ENCODE data around the gene PARP16. TPM values are rescaled to one million over a fixed set of nuclear protein-coding genes. Genes with fewer than 3 reads are reported as not detected.
"Not testable (repeated sequence)": the region's sequence is repeated elsewhere in the genome, so short reads cannot be mapped to it uniquely, and the experiment has no call there.

Gene PARP16
- polyA plus RNA-seq, 12 donors: 11.1 to 15.0 (median 12.5) TPM; not detected in 1

- no peak for DNase-seq
Measured at GRCh38 chr15:65246026-65246714, 40.5 kb downstream of the PARP16 start.

DNA sequence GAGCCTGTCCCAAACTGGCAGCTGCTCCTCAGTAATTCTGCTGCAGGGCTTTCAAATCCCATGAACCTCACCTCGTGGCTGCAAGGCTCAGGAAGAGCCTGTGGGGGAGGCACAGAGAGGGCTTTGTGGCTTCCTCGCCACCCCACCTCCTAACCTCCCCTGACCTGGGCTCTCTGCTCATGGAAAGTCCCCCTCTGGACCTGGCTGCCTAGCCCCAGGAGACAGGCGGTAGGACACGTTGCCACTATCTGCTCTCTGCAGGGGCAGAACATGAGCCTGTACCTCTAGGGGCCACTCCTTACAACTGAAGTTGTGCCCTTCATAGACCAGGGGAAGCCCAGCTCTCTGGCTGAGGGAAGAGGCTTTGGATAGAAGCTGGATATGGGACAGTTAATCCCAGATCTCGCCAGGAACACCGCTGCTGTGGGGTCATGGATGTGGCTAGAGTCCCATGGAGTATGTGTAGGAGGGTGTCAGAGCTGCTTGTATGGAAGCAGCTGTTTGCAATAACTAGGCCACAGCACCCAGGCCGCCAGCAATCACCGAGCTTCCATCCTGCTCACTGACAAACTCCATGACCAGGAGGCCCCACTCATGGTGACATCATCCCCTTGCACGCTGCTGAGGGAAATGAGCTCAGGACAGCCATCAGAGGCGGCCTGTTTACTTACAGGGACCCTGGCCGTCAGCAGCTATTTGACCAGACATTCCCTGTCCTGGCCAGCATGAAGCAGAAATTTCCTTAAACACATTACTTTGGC, 41.4 kb downstream of the PARP16 start:
- DNase-seq: peak; percentile 85

DNA sequence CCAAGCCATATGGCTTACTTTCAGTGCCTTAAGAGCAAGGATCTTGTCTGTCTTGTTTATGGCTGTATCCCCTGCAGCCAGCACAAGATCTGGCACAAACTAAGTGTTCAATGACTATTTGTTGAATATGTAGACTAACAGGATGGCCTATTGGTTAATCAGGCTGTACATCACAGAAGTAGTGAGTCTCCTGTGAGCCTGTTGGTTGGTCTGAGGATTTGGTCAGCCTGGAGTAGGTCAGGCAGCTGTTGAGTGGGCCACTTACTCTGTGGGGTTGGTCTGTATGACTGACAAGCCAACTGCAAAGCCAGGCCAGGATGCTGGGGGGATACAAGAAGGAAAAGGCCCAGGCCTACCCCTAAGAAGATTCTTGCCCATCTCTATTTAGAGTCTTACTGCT, 42.0 kb downstream of the PARP16 start:
- no peak for DNase-seq

GRCh38 chr15:65236443-65236842, 50.2 kb downstream of the PARP16 start:
- DNase-seq: not testable (repeated sequence)

DNA sequence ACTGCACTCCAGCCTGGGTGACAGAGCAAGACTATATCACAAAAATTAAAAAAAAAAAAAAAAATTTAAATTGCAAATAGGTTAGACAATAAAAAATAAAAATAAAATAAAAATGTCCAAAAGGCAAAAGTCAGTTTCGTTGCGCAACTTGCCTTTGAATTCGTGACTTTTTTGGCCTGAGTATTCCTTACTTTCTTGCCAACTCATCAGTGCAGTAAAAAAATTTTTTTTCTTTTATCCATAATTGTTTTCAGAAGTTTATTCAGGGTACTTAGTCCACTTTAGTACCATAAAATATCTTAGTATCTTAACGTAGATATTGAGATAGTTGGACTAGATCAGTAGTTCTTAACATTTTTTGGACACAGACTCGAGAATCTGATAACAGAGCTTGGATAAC, 53.0 kb downstream of the PARP16 start:
- DNase-seq: no peak

- no peak for DNase-seq
Measured at GRCh38 chr15:65232520-65232919, 54.2 kb downstream of the PARP16 start.

DNA sequence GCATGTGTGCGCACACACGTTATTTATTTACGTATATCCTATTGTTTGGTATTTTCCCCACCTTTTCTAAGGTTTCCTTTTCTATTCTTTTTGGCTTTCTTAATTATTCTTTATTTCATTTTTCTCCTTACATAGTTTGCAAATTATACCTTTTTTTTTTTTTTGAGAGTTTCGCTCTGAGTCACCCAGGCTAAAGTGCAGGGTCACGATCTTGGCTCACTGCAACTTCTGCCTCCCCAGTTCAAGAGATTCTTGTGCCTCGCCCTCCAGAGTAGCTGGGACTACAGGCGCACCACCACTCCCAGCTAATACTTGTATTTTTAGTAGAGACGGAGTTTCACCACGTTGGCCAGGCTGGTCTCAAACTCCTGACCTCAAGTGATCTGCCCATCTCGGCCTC, 55.4 kb downstream of the PARP16 start:
- DNase-seq: no peak

- DNase-seq: not testable (repeated sequence)
Measured at GRCh38 chr15:65226901-65227300, 59.8 kb downstream of the PARP16 start.

DNA sequence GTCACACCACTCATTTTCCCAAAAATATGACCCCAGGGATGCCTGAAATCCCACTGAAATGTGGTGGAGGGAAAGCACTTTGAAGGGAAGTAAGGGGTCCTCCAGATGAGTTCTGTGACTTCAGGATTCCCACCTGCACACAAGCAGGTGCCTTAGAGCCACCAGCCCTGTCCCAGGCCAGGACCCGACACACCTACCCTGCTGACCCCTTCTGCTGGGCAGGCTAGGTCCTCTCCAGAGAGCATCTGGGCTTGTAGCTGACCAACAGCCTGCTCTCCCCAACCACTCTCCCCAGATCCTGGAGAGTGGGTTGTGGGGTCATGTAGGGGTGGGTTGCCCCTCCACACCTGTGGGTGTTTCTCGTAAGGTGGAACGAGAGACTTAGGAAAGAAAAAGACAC, 60.5 kb downstream of the PARP16 start:
- no peak for DNase-seq

- no peak for DNase-seq
Measured at GRCh38 chr15:65223996-65224395, 62.7 kb downstream of the PARP16 start.

DNA sequence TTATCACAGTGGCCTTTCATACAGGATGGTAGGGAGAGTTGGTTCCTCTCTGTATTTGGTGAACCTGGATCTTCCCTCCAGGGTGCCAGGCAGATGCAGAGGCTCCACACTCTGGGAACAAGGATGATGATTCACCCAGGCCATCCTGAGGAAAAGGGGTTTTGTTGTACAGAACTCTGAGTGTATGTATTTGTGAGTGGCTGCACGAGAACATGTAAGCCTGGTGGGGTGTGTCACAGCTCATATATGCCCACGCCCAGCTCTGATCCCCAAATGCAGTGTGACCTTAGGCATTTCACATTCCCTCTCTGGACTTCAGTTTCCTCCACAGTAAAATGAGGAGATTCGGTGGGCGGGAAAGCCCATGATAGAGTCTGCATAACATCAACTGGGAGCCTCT, 63.8 kb downstream of the PARP16 start:
- DNase-seq: no peak

GRCh38 chr15:65221697-65222096, 65.0 kb downstream of the PARP16 start:
- no peak for DNase-seq

DNA sequence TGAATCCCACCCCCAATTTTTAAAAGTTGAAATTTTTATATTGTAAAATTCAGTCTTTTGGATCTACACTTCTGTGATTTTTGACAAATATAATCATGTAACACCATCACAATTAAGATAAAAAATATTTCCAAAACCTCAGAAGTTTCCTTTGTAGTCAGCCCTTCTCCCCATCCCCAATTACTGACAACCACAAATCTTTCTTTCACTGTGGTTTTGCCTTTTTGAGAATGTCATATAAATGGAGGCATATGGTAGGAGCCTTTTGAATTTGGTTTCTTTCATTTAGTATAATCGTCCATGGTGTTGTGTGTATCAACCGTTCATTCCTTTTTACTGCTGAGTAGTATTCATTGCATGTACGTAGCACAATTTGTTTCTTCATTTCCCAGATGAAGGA, 67.5 kb downstream of the PARP16 start:
- no peak for DNase-seq

DNA sequence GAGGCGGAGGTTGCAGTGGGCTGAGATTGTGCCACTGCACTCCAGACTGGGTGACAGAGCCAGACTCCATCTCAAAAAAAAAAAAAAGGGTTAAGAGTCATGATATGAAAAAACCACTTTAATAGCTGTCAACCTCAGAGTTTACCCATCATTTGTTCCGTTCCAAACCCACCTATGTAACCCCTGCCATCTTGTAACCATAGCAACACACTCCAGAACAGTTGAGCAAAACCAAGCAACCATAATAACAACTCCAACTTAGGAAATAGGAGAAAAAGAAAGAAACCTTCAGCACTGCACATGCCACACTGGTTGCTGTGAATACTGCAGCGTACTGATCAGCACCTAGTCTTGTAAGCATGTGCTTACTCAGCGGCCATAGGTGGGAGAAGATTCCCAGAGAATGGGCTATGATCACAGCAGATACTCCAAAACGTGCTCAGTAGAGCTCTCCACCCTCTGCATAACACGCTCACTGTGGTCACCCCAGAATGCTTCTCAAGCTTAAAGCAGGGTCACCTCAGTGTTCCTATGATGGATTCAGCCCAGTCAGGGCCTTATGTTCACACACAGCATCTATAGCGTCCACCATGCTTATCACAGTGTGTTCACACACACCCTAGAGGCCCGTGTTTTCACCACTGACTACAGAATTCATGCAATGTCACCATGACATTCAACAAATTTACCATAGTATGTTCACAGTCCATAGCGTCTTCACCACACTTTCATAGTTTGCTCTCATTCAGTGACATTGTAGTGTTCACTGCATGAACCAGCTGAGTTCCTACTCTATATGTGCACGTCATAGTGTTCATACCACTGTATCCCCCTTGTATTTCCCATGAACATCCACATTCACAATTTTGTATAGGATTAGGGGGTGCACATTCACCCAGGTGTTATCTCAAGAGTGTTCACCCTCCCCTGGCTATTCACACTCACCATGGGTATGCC, 68.9 kb downstream of the PARP16 start:
- DNase-seq: no peak

GRCh38 chr15:65215496-65215895, 71.2 kb downstream of the PARP16 start:
- DNase-seq: no peak

GRCh38 chr15:65214010-65214409, 72.7 kb downstream of the PARP16 start:
- DNase-seq: no peak

DNA sequence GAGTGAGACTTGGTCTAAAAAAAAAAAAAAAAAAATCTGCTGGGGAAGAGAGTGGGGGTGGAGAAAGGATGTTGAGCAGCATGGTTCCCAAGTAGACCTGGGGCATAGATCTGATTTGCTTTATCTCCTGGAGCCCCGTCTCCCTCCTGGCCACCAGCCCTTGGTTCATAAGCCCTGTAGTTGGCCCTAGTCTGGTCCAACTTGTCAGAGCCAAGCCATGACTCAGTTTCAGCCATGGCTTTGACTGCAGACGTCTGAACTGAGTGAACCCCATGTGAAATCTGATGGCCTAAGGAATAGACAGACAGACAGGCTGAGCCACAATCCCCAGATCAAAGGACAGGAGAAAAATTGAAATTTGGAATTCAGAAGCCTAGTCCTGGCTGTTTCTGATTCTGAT, 73.4 kb downstream of the PARP16 start:
- no peak for DNase-seq

GRCh38 chr15:65212097-65212496, 74.6 kb downstream of the PARP16 start:
- DNase-seq: no peak

GRCh38 chr15:65211482-65211982, 75.2 kb downstream of the PARP16 start:
- peak; percentile 76 for DNase-seq

DNA sequence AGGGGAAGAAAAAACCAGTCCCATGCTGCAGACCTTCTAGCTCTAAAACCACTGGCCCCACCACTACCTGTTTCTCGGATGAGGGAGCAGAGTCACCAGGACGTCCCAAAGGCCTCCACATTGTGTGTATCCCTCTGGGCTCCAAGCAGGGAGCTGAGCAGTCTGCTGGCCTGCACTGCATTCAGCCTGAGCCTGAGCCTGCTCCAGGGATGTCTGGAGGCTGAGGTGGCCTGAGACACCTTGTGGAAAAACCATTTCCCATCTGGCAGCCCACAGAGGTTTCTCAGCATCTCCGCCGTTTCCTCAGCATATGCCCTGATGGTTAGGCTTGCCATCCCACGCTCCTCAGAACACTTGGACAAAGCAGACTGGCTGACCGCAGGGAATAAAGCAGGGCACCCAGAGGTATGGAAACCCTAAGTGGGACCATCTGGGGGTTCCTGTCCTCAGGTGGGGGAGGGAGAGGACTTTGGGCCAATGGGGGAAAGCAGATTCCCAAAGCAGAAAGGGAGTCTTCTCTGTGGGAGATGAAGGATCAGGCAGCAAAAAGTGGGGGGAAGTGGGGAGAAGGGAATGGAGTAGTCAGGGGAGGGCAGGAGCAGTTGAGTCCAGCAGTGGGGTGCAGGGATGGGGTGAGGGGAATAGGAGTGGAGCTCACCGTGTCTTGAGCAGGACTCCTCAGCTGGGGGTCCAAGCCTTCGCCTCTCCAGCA, 75.8 kb downstream of the PARP16 start, which contains the start of gene CILP:
Gene CILP, minus strand, starts transcription at position 704 of the 712 bp plus-strand sequence. CDS start 1,718 bp downstream, outside the sequence.
- DNase-seq: peak; percentile 36
